IgD-negative memory B cell (primary cell): ENCODE measurements around the gene MGST1. TPM values are rescaled to one million over a fixed set of nuclear protein-coding genes. Genes with fewer than 3 reads are reported as not detected.
"Not testable (repeated sequence)": the region's sequence is repeated elsewhere in the genome, so short reads cannot be mapped to it uniquely, and the experiment has no call there.

Experiments
- H3K27ac Mint-ChIP-seq, 3 donors: one replicate each; pipeline ENCODE4 v1.8.0; 2020 to 2022; ENCODE audit warnings: mild to moderate bottlenecking in 3 of 3, mixed read lengths in 3 of 3, moderate library complexity in 1 of 3
- H3K27me3 Mint-ChIP-seq: one replicate; pipeline ENCODE4 v1.8.0; 2021; ENCODE audit warnings: mixed read lengths
- H3K36me3 Mint-ChIP-seq: one replicate; pipeline ENCODE4 v1.8.0; 2020; ENCODE audit warnings: mild to moderate bottlenecking, mixed read lengths
- H3K4me1 Mint-ChIP-seq, 3 donors: one replicate each; pipeline ENCODE4 v1.8.0; 2020 to 2022; ENCODE audit warnings: mixed read lengths in 3 of 3, mild to moderate bottlenecking in 1 of 3
- H3K4me3 Mint-ChIP-seq, 4 donors: one replicate each; pipeline ENCODE4 v1.8.0; 2020 to 2022; ENCODE audit warnings: mild to moderate bottlenecking in 4 of 4, mixed read lengths in 4 of 4, moderate library complexity in 3 of 4
- H3K9me3 Mint-ChIP-seq, 3 donors: one replicate each; pipeline ENCODE4 v1.8.0; 2020 to 2021; ENCODE audit warnings: mixed read lengths in 3 of 3, mild to moderate bottlenecking in 1 of 3
- polyA plus RNA-seq: library from polyadenylated mRNA; unstranded; fragments of 300-500 nt; fragmentation: Illumina TruSeq; gene quantifications from one replicate; pipeline ENCODE4 v1.2.3, GENCODE V29; 2021

MGST1 gene
- polyA plus RNA-seq, 1 donor from 2014 or later: not detected

DNA sequence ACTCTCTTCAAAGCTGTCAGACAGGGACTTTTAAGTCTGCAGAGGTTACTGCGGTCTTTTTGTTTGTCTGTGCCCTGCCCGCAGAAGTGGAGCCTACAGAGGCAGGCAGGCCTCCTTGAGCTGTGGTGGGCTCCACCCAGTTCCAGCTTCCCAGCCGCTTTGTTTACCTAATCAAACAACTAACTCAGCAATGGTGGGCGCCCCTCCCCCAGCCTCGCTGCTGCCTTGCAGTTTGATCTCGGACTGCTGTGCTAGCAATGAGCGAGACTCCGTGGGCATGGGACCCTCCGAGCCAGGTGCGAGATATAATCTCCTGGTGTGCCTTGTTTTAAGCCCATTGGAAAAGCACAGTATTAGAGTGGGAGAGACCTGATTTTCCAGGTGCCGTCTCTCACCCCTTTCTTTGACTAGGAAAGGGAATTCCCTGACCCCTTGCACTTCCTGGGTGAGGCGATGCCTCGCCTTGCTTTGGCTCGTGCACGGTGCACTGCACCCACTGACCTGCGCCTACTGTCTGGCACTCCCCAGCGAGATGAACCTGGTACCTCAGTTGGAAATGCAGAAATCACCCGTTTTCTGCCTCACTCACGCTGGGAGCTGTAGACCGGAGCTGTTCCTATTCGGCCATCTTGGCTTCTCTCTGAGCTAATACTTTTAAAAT, 35.3 kb downstream of the MGST1 start:
- not testable (repeated sequence) for H3K27me3 Mint-ChIP-seq, H3K9me3 Mint-ChIP-seq, H3K4me1 Mint-ChIP-seq, H3K36me3 Mint-ChIP-seq, H3K27ac Mint-ChIP-seq, H3K4me3 Mint-ChIP-seq

DNA sequence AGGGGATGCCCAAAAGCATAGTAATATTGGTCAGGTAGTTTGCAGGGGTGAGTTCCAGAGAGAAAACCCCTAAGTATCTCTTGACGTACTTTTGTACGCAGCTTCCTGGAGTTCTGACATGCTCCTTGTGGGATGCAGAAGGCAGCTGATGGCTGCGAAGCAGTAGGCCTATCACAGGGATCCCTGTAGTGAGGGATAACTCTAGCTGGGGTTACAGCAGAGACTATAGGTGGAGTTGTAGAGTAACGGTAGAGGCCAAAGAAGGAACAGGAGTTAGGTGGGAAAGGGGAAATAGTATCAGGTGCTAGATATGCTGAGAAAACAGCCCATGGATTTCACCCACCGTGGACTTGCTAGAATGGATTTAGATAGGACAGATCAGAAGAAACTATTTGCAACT, 37.3 kb downstream of the MGST1 start:
- H3K27ac Mint-ChIP-seq: no peak overlapping the region
- no peak overlapping the region for H3K4me3 Mint-ChIP-seq
- H3K4me1 Mint-ChIP-seq: no peaks in the 10 kb centered on the region
- H3K27me3 Mint-ChIP-seq: no peaks in the 10 kb centered on the region
- H3K9me3 Mint-ChIP-seq: peaks cover 0 to 10% (median 5%) of the 10 kb centered on the region in 3 donors
- peaks cover 1% of the 10 kb centered on the region for H3K36me3 Mint-ChIP-seq

DNA sequence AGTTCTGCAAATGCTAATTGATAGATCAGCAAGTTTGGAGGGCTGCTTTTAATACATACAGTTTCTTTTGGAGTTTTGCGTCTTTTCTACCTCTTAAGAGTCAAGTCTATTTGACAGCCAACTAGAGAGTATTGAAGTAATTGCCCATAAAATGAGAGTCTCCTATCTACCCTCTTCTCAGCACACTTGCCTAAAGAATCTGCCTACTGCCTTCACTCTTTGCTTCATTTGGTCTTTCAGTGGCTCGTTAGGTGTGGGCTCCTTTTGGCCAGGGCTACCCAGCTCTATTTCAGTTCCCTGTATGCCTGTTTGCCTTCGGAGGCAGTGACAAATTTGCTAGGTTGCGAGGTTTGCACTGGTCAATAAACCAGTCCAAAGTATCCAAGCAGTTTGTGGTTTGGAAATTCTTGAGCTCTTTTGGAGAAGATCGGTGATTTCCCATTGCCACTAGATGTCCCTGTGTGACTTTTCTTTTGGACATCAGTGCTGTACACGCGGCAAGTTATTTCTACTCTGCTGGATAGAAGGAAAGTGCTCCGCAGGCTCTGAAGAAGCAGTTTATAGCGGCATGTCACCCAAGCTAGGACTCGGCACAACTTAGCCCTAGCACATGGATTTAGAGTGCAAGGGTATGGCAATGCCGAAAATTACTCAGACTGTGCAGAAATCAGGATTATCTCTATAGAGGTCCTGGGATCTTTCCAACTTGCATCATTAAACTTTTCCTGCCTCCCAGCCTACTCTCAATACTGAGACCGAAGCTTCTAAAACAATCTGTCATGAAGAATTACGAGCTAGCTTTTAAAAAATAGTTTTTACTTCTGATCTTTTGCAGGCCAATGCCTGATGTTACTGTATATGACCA, 38.6 kb downstream of the MGST1 start:
- Mint-ChIP-seq H3K4me3 (no peak overlapping the region), H3K9me3 (peaks cover 0 to 11% (median 5%) of the 10 kb centered on the region in 3 donors), H3K4me1 (no peaks in the 10 kb centered on the region), H3K27me3 (no peaks in the 10 kb centered on the region), H3K27ac (no peak overlapping the region), H3K36me3 (peaks cover 4% of the 10 kb centered on the region)

DNA sequence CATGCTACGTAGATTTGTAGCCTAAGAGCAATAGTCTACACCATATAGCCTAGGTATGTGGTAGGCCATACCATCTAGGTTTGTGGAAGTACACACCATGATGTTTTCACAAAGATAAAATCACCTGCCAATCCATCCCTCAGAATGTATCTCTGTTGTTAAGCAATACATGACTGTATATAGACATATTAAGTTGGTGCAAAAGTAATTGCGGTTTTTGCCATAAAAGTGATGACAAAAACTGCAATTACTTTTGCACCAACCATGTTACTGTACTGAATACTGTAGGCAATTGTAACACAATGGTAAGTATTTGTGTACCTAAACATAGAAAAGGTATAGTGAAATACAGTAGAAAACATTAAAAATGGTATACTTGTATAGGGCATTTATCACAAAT, 40.5 kb downstream of the MGST1 start:
- peaks cover 0 to 22% (median 5%) of the 10 kb centered on the region in 3 donors for H3K9me3 Mint-ChIP-seq
- H3K27ac Mint-ChIP-seq: no peak overlapping the region
- H3K4me3 Mint-ChIP-seq: no peak overlapping the region
- no peaks in the 10 kb centered on the region for H3K27me3 Mint-ChIP-seq
- peaks cover 4% of the 10 kb centered on the region for H3K36me3 Mint-ChIP-seq
- H3K4me1 Mint-ChIP-seq: no peaks in the 10 kb centered on the region

DNA sequence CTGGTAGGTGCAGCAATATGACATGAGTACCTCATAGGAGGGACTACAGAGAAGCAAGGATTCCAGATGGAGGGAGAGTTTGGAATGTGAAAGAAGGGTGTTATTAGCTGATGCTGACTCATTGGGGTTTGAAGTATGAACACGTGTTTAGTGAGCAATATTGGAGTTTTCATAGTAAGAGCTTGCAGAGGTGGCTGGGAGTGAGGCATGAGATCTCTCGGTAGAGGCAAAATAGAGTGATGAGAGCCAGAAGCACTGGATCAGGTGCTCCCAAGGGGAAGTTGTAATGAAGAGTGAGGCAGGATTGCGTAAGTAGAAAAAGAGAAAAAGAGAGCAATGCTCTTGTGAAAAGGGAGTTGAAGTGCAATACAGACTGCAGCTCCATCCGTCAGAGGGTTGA, 42.1 kb downstream of the MGST1 start:
- Mint-ChIP-seq H3K27me3 (no peaks in the 10 kb centered on the region), H3K4me1 (no peaks in the 10 kb centered on the region), H3K4me3 (no peak overlapping the region), H3K9me3 (peaks cover 0 to 22% (median 5%) of the 10 kb centered on the region in 3 donors), H3K27ac (peak overlapping the region in 1 of 3 donors; percentile 29), H3K36me3 (peaks cover 4% of the 10 kb centered on the region)

DNA sequence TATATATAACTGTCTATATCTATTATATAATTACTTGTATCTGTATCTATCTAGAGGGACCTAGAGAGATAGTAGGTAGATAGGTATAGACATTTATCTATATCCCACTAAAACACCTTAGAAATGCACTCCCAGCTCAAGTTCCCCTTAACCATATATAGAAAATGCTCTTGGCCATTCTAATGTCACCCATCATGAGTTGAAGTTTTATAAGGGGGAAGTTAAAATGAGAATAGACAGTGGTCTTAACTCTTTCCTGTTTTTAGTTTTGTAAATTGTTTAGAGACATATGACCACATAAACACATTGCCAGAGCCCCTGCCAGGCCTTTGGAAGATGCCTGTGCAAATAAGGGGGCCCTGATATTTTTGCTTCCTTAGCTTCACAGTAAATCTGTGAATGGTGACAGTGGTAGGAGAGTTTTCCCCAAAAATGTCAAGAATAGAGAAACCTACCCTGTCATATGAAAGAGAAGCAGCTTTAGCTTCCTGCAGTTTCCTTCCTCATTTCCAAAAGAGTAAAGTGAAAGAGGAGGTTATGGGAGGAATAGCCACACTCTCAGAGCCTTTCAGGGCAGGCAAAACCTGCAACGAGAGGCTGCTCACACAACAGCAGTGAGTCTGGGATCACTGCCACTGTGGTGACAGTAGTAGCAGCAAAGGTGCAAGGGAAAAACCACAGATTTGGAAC, 45.5 kb downstream of the MGST1 start:
- Mint-ChIP-seq H3K4me3 (no peak overlapping the region), H3K9me3 (peaks cover 0 to 22% (median 3%) of the 10 kb centered on the region in 3 donors), H3K36me3 (peaks cover 4% of the 10 kb centered on the region), H3K27ac (no peak overlapping the region), H3K27me3 (no peaks in the 10 kb centered on the region), H3K4me1 (no peaks in the 10 kb centered on the region)

DNA sequence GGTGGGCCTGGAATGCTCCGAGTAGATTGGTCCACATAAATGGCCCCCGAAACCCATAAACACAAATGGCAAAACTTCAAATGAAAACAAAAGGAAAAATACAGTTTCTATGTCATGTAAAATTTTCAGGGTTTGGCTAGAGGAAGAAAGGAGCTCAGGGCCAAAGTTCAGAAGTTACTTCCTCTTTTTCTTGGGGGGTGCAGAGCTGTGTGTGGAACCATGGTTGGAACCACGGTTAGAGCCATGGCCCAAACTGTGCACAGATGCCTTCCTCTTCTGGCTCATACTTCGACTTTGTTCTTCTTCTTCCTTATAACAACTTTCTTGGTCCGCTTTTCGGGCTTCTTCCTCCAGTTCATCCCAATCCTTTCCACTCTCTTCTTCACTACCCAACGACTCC, 51.7 kb downstream of the MGST1 start:
- Mint-ChIP-seq H3K4me1 (no peaks in the 10 kb centered on the region), H3K36me3 (no peaks in the 10 kb centered on the region), H3K27ac (no peak overlapping the region), H3K27me3 (no peaks in the 10 kb centered on the region), H3K4me3 (no peak overlapping the region), H3K9me3 (peaks cover 0 to 4% (median 0%) of the 10 kb centered on the region in 3 donors)

DNA sequence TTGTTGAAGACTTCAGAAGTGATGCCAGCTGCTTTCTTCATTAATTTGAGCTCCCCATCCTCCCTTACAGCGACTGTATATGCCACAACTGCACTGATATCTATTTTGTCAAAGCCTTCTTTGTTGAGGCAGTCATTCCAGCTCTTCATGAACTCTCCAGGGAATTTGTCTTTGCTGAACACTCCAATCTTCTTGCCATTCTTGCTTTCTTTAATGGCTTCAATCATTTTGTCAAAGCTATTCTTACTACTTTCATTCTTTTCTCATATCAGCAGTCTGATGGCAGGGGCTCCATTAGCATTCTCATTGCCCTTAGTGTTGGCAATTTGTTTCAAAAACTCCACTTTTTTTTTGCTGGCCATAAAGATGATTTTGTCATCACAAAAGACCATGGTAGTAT, 54.4 kb downstream of the MGST1 start:
- H3K27ac Mint-ChIP-seq, H3K9me3 Mint-ChIP-seq, H3K36me3 Mint-ChIP-seq, H3K27me3 Mint-ChIP-seq, H3K4me3 Mint-ChIP-seq, H3K4me1 Mint-ChIP-seq: not testable (repeated sequence)

DNA sequence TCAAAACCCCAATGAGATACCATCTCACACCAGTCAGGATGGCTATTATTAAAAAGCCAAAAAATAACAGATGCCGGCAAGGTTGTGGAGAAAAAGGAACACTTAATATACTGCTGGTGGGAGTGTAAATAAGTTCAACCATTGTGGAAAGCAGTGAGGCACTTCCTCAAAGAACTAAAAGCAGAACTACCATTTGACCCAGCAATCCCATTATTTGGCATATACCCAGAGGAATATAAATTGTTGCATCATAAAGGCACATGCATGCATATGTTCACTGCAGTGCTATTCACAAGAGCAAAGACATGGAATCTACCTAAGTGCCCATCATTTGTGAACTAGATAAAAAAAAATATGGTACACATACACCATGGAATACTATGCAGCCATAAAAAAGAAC, 59.9 kb downstream of the MGST1 start:
- H3K4me1 Mint-ChIP-seq: peaks cover 0 to 1% (median 0%) of the 10 kb centered on the region in 3 donors
- no peak overlapping the region for H3K4me3 Mint-ChIP-seq
- H3K27ac Mint-ChIP-seq: no peak overlapping the region

More for the DNA sequence above, 59.9 kb downstream of the MGST1 start:
- Mint-ChIP-seq H3K9me3 (peaks cover 3 to 22% (median 7%) of the 10 kb centered on the region in 3 donors), H3K36me3 (no peaks in the 10 kb centered on the region), H3K27me3 (no peaks in the 10 kb centered on the region)

Other genes starting within 250 kb of the MGST1 start
- not detected for gene SLC15A5, start 70.0 kb upstream of the MGST1 start, polyA plus RNA-seq